ENCODE results near the gene LARP4B.

Gene LARP4B

GRCh38 chr10:869171-869570 is 62.3 kb downstream of the LARP4B start:
- no peak for DNase-seq (ENCODE audit: low spot score)
- TF ChIP-seq CTCF (IDR thresholded peaks at IDR 0.05; ENCODE audit: extremely low read depth, missing control alignments) = no peak

- no peak for TF ChIP-seq CTCF (IDR thresholded peaks at IDR 0.05; ENCODE audit: extremely low read depth, missing control alignments)
- DNase-seq (ENCODE audit: low spot score) = no peak
Observed at GRCh38 chr10:867807-868206, 63.7 kb downstream of the LARP4B start.

- no peak for DNase-seq (ENCODE audit: low spot score)
Observed at GRCh38 chr10:866577-866941, 64.9 kb downstream of the LARP4B start.

GRCh38 chr10:865924-866576 is 65.5 kb downstream of the LARP4B start:
- TF ChIP-seq CTCF (IDR thresholded peaks at IDR 0.05; ENCODE audit: extremely low read depth, missing control alignments) = no peak
- DNase-seq (ENCODE audit: low spot score) = no peak

More at GRCh38 chr10:866577-866941, 64.9 kb downstream of the LARP4B start:
- TF ChIP-seq CTCF (IDR thresholded peaks at IDR 0.05; ENCODE audit: extremely low read depth, missing control alignments) = no peak

GRCh38 chr10:865257-865656 is 66.2 kb downstream of the LARP4B start:
- DNase-seq (ENCODE audit: low spot score) = no peak
- TF ChIP-seq CTCF (IDR thresholded peaks at IDR 0.05; ENCODE audit: extremely low read depth, missing control alignments) = no peak

- TF ChIP-seq CTCF (IDR thresholded peaks at IDR 0.05; ENCODE audit: extremely low read depth, missing control alignments) = no peak
- DNase-seq (ENCODE audit: low spot score) = no peak
Observed at GRCh38 chr10:860519-860918, 71.0 kb downstream of the LARP4B start.

- TF ChIP-seq CTCF (IDR thresholded peaks at IDR 0.05; ENCODE audit: extremely low read depth, missing control alignments) = no peak
- no peak for DNase-seq (ENCODE audit: low spot score)
Observed at GRCh38 chr10:856416-857157, 74.9 kb downstream of the LARP4B start.
